G401.6 (cell line): Measurements from ENCODE around the gene HTRA2.

Experiments
- FAIRE-seq: peaks from 2 replicates; lab custom pipeline; 2012; peaks lifted over from hg19 to GRCh38; lab: Jason Lieb, UNC

Gene HTRA2

DNA sequence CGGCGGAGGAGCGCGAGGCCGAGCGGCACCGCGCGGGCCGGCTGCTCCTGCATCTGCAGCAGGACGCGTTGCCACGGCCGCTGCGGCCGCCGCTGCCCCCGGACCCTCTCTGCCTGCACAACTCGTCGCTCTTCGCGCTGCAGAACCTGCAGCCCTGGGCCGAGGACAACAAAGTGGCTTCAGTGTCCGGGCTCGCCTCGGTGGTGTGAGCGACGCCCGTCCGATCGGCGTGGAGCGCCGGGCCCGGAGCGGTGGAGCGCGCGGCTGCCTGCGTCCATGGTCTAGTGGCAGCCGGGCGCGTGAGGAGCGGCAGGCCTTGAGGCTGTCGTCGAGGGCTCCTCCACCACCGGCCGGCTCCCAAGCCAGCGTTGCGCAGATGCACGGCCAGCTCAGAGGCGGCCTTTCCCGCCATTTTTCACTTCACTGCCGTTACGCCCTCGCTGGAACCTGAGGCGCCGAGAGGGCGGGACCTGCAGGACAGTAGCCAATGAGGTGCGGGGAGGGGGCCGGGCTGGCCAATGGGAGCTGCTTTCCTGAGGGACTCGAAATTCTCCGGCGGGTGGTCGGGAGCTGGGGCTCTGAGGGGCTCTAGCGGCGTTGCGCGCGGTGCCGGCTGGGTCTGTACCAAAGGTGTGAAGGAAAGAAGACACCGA, 13.6 kb upstream of the HTRA2 start:
- FAIRE-seq, result no peak

DNA sequence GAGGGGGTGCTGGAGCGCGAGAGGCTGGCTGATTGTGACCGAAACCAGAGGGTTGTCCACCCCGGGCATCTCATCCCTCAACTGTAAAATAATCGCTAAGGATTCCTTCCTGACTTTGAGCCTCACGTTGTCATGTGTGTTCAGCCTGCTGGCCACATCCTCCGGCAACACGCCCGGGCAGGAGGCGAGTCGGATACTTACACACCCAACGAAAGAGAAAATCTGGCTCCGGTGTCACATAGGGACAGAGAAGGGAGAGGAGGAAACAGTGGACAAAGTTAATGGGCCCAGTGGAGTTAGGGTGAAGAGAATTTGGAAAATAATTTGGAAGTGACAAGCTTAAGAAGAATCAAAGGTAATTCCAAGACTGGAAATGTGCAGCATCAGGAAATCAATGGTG, 13.1 kb upstream of the HTRA2 start:
- FAIRE-seq, result no peak

DNA sequence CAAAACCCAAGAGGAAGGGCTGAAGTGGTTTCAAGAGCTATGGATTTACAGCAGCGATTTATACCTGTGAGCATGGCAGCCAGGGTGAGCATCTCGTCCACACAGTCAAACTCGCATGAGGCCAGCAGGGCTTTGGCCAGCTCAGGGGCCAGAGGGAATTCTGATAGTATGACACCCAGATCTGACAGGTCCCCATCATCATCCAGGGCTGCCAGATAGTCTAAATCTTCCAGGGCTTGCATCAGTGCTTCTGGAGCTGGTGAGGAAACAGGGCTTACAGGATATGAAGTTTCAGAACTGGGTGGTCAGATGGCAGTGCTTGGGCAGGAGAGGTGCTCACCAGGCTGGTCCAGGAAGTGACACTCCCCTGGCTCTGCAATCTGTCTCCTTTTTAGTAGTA, 7.2 kb upstream of the HTRA2 start:
- FAIRE-seq, result no peak

DNA sequence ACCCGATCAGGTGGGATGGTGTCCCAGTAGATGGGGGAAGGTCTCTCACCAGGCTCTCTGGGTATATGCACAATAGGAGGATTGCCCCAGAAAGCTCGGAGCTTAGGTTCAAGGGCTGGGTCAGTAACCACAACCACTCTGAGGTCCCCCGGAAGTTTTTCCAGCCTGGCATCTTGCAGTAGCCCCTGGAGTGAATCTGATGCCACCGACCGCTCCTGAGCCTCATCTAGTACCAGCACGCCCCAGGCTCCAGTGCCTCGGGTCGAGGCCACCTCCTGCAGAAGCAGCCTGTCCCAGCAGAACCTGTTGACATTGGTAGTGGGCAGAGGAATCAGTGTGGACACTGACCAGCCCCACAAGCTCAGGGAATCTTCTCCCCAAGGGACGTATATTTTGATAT, 5.7 kb upstream of the HTRA2 start:
- no peak for FAIRE-seq

DNA sequence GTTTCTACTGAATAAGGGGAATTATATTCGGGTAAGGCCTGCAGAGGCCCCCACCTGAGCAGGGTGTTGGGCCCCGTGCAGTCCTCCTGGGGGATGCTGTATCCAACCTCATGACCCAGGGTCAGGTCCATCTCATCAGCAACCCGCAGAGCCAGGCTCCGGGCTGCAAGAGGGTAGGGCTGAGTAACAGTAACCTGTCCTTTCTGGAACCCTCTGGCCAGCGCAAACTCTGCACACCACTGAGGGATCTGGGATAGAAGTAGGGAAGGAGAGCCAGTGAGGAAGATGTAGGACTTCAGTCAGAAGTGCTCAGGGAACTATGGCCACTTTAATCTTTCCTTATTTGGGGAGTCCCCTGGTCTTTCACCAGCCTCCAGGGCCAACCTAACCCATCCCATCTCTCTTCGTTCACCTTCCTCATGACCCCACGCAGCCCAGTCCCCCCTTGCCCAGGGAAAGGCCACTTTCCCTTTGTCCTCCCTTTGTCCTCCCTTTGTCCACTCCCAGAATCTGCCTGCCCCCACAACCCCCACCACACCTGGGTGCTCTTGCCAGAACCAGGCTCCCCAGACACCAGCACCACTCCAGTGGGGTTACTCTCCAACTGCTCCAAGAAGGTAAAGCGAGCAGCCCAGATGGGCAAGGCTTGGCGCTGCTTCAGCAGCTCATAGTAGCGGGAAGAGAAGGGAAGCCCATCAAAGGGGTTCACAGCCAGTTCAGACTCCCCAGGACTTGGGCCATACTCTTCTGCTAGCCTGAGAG, 4.6 kb upstream of the HTRA2 start:
- no peak for FAIRE-seq

DNA sequence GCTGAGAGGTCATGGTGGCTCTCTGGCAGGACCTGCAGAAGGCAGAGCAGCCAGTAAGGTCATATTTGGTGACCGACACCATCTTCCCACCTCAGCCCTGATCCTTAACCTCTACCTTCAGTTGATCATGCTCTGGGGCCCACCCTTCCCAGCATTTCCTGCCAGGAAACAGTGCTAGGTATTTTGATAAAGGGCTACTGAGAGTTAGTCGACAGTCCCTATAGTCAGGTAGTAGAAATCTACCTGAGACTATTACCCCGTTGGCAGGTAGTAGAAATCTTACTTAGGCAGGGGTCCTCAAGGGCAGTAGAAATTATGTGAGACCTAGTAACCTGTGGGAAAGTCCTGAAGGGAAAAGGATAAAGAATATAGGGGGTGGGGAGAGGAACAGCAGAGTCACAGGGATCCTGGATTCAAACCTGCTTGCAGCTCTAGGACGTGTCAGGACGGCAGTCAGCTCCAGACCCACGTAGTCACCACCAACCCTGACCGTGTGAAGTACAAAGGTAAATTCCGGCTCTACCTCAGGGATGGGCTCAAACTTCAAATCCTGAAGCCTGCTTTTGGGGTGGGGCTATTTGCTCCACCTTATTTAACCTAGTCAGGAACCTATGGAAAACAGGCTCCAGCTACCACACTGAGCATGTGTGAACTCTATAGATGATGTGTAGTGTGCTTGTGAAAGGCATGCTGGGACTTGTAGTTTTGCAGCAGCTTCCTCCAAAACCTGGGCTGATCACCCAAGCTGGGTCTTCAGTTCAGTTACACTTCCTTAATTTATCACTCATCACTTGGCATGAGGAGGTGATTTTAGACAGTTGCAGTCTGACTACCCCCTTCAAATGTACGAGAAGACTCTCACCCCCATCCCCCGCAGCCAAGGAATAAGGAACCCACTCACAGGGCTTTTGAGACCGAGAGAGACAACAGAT, 3.8 kb upstream of the HTRA2 start, which contains the start of gene DQX1:
Gene DQX1, minus strand, starts transcription at position 515 of the 932 bp plus-strand sequence. Its CDS starts 502 bp downstream, at position 13.
- FAIRE-seq, result peak; percentile 45

DNA sequence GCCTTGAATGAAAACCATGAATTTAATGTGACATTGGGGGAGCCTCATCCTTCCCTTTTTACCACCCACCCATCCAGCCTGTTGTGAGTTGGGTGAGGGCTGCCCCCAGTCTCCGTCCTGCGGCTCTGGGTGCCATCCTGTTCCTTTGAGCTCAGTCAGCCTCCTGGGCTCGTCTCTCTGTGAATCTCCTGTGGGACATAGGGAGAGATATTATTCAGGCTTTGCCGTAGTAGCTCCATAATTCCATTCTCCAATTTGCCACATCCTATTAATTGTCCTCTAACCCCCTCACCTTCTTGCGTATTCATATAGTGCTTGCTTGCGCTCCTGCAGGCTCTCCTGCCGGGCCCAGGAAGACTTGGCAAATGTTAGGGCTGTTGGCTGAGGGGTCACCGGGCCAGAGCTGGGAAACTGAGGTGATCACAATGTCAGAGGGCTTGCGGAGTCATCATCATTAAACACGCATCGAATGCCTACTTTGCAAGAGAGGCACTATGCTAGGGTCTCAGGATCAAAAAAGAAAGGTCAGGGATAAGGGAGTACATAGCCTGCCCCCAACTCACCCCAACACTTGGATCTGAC, 3.0 kb upstream of the HTRA2 start:
- no peak for FAIRE-seq

DNA sequence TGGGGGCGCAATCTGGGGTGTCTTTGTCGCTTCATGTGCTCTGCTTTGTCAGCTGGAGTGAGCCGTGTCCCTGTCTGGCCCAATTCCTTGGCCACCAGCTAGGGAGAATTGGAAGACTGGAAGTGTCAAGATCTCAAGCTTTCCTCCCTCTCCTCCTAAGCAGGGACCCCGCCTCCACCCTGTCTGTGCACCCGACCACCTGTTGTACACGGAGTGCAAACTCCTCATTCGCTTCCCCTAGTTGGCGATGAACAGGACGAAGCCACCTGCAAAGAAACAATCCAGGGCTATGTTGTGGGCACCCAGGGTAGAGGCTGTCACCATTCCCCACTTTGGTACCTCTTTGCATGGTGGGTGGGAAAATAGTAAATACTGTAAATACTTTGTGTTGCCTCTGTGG, 2.0 kb upstream of the HTRA2 start:
- no peak for FAIRE-seq

DNA sequence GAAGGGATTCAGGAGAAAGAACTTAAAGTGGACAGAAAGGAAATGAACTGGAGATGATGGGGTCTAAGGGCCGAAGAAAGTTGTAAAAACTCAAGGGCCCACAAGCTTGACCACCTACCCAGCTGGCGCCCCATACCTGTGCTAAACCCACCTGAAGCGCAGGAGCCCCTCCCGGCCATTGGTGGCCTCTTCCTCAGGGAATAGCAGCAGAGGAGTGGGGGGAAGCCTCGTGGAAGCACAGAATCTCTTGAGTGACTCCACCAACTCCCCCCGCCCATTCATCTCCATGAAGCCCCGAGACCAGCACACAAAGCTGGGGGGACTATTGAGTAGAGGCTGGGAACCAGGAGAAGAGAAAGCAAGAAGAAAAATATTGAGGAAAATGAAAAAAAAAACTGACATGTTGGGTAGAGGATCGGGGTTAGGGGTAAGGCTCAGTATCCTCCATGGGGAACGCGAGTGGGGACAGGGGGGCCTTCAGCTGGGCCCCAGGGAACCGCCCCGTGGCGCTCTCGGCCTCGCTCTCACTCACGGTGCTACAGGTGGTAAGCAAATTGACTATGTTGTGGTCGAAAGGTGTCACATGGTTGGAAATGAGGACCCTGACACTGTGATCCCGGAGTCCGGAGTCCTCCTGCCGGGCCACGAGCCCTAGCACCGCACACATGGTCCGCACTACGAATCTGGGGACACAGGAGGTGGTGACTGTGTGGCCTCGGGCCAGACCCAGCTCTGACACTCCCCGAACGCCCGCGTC, 955 bp upstream of the HTRA2 start:
- FAIRE-seq, result no peak

DNA sequence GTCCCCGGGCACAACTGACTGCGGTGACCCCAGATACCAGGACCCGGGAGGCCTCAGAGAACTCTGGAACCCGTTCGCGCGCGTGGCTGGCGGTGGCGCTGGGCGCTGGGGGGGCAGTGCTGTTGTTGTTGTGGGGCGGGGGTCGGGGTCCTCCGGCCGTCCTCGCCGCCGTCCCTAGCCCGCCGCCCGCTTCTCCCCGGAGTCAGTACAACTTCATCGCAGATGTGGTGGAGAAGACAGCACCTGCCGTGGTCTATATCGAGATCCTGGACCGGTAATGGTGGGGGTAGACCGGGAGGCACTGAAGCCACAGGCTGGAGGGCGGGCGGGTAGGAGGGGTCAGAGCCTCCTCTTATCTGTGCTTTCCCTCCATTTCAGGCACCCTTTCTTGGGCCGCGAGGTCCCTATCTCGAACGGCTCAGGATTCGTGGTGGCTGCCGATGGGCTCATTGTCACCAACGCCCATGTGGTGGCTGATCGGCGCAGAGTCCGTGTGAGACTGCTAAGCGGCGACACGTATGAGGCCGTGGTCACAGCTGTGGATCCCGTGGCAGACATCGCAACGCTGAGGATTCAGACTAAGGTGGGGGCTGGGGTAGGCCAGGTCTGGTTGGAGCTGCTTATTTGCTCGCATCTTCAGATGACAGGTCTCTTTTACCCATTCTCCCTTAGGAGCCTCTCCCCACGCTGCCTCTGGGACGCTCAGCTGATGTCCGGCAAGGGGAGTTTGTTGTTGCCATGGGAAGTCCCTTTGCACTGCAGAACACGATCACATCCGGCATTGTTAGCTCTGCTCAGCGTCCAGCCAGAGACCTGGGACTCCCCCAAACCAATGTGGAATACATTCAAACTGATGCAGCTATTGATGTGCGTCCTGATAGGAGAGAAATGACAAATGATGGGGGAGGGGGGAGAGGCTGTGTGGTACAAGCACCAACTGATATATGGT, 780 bp downstream of the HTRA2 start:
- FAIRE-seq, result no peak

DNA sequence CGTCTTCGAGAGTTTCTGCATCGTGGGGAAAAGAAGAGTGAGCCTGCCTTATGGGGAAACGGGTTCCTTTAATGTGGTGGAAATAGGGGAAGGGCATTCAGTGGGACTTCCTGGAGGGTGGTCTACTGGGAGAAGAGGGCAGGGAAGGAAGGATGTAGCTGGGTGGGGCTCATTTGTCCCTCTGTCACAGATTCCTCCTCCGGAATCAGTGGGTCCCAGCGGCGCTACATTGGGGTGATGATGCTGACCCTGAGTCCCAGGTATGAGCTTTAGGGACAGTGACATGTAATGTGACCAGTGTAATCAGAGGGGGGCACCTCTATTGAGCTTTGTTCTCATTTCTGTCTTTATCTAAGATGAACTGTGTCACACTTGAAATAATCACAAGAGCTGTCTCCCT, 1.9 kb downstream of the HTRA2 start:
- FAIRE-seq, result no peak

DNA sequence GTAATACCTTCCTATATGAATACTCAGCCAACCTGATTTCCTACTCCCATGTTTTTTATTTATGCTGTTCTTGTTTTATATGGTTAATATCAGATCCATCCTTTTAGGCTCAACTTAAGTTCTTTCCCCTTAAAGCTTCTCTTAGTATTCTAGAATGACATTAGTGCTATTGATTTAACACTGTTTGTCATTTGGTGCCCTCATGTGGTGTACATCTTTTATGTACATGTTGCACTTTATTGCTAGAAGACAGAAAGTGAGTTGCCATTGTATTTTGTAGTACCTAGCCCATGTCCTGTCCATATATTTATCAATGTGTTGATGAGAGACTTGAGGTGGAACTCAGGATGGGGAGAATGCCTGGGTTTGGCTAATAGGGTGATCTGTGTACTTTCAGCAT, 2.5 kb downstream of the HTRA2 start:
- peak; percentile 92 for FAIRE-seq

DNA sequence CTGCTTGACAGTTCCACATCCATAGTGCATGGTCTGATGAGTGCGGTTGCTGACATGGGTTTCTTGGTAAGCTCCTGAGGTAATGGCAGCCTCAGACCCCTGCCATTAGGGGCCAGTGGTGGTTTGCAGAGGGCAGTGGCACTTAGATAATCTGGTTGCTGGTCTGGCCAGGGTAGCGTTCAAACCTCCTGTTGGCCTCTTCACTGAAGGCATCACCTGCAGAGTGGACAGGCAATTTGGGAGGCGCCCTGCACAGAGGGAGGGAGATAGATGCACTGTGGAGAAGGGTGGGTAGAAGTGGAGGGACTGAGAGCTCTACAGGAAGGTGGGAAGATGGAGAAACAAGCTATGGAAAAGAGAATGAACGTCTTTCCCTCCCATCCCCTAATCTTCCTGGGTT, 3.7 kb downstream of the HTRA2 start:
- no peak for FAIRE-seq

DNA sequence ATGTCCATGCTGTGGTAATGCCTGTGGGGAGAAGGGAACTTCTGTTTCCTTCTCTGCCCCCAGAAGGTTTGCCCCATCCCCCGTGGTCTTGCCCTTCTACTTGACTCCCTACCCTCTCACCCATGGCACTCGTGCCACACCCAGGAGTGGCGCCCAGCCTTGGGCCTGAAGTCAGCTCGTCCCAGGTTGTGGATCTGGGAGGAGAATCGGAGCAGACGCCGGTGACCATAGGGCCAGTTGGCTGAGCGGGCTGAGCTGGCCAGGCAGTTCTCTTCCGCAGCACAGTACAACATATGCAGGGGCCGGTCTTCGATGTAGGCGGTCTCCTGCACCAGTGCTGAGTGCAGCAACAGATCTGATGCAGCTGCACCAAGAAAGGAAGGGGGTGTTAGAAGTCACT, 4.7 kb downstream of the HTRA2 start:
- no peak for FAIRE-seq

DNA sequence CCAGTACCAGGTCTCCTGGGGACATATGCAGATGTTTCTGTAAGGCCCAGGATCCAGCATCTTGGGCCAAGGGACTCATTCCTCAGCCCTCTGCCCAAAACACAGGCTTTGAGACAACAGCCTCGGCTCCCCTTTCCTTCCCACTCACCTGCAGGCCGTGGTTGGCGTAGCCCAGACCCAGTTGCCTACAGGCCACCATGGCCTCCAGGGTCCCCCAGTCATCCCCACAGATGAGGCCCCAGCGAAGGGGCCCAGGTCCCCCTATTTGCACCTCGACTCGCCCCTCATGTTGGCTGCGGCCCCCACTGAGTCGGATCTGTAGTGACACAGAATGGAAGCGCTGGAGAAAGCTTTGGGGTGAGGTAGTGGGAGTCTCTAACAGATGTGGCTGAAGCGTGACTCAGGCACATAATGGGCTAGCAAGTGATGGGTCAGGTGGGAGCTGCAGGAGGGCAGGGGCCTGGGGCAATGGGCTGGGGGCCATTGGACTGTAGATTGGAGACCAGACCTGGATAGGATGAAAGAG, 5.8 kb downstream of the HTRA2 start:
- FAIRE-seq, result no peak

DNA sequence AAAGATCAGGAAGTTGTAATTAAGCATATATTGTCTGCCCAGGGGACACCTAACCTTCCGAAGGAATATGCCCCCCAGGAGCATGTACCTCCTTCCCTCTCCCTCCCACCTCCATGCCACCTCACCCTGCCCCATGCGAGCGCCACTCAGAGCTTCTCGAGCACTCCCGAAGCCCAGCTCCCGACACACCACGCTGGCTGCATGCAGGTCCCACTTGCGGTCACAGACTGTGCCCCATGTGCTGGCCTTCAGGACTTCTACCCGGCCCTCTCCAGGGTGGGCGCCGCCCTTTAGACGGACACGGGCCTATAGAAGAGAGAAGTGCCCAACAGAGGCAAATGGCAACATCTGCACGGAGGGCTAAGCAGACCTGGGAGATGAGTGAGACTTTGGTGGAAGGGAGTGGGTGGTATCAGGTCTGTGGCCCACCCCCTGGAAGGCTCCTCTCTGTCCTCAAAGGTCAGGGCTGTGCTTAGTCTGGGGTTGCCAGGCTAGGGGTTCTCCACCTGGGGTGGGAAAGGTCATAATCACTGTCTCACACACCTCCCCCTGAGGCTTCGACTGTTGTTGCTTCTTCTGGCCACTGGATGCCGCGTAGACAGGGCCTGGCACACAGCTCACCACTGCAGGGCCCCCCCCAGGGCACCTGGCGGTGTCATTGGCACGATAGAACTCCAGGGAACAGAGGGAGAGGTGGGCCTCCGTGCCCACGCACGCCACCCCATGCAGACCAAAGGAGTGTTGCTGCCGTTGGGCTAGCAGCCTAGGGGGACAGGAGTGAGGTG, 6.6 kb downstream of the HTRA2 start:
- no peak for FAIRE-seq

DNA sequence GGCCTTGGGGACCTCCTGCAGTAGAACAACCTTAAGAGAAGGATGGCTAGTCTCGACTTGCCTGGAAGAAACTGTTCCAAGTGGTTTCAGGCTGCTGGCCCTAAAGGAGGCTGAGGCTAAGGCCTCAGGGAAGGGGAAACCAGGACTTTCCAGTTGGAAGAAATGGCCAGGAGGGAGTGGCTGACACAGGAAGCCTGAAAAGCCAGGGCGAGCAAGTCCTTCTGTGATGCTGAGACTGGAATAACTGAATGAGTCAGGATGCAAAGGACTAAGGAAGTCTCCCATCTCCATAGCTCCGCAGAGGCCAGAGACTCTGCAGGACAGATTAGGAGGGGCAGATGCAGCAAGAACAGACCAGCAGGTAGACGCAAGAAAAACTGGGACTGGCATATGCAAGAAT, 7.4 kb downstream of the HTRA2 start:
- FAIRE-seq, result no peak

DNA sequence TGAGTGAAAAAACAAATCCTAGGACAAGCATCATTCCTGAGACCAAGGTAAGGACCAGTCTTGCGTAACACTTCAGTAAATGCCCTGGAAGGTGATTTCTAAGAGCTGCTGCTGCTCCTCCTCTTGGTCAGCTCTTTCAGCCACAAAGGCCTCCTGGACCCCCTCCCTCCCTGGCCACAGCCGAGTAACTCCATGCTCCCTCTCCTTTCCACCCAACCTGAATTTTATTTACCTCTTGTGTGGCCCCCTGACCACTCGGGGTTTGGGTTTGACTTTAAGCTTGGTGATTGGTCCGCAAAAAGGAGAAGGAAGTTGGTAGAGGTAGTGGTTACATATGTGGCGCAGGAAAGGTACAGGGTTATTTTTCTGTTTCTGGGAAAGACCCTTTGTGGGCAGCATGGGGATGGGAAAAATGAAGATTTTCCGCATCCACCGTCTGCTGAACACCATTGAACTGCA, 9.2 kb downstream of the HTRA2 start:
- FAIRE-seq, result no peak

DNA sequence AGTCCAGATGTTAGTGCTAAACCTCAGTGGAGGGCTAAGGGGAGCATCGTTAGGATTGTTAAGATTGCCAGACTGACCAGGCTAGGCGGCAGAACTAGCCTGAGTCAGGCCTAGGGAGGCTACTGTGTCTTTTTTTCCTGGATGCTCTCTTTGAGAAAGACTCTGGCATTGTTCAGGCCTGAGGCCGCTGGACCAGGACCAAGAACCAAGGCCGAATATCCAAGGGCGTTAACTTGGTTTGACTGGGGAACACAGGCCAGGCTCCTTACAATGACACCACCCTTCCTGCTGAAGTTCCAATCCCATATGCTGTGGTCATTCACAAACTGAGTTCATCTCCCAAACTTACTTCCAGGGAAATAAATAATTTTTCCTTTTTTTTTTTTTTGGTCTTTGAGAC, 10.6 kb downstream of the HTRA2 start:
- no peak for FAIRE-seq
